Gastroesophageal sphincter (tissue), 3 donors: ENCODE results near the gene L3MBTL1.

ENCODE experiments used
- CTCF ChIP-seq, 4 experiments: fragments of 200-600 bp in 2 of 4; fragments of 450-650 bp in 2 of 4; sonication (generic) in 1 of 4; IDR thresholded peaks; one replicate each; pipeline ENCODE4 v1.5.1; 2017 to 2019; ENCODE audit warnings: antibody characterized with exemption in 4 of 4, mild to moderate bottlenecking in 2 of 4, moderate library complexity in 2 of 4
- POLR2AphosphoS5 ChIP-seq: sonication (generic); formaldehyde crosslinking; IDR thresholded peaks from one replicate; pipeline ENCODE4 v1.6.1; 2017; ENCODE audit warnings: antibody characterized with exemption

- TF ChIP-seq CTCF (IDR thresholded peaks at IDR 0.05) (no peak), POLR2AphosphoS5 (no peak)
Measured at GRCh38 chr20:43568706-43569105, 61.2 kb downstream of the L3MBTL1 start.
